Right renal cortex interstitium (tissue), 3 donors: ENCODE measurements around the gene PLXND1. TPM values are rescaled to one million over a fixed set of nuclear protein-coding genes. Genes with fewer than 3 reads are reported as not detected.
"Not testable (repeated sequence)": the region's sequence is repeated elsewhere in the genome, so short reads cannot be mapped to it uniquely, and the experiment has no call there.

Source experiments
- DNase-seq, 3 donors: peaks; one replicate each; pipeline ENCODE4 v3.0.0-alpha.2; 2013; ENCODE audit warnings: low read depth in 3 of 3, low spot score in 2 of 3
- polyA plus RNA-seq, 3 donors: library from polyadenylated mRNA; unstranded; fragments of 120-200 nt; gene quantifications; one replicate each; pipeline ENCODE4 v1.2.1, GENCODE V29; 2013; ENCODE audit not compliant: insufficient read length in 3 of 3

PLXND1 gene
- polyA plus RNA-seq, 3 donors = 105 to 132 (median 117) TPM

DNA sequence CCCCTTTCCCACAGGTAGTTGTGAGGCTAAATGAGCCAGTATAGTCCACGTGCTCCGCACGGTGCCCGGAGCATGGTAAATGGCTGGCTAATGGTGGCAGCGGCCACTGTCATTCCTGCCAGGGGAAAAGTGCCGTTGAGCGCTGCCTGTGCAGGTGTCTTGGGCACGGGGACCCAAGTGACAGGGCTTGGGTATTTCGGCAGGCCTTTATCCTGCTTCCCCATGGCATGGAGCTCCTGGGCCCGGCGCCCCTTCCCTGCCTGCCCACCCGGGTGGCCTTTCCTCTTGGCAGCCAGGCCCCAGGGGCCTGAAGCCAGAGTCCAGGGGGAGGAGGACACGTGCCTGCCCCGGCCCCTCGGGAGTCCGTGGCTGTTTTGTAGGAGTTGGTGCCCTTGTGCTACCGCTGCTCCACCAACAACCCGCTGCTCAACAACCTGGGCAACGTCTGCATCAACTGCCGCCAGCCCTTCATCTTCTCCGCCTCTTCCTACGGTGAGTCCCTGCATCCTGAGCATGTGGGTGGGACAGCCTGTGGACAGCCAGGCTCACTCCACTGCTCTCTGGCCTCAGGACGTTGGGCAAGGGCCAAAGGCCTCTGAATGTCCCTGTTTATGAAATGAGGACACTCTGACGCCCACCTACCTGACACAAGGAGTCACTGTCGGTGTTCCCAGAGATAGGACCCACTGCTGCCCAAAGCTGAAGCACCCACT, 91.2 kb downstream of the PLXND1 start:
- not testable (repeated sequence) for DNase-seq

DNA sequence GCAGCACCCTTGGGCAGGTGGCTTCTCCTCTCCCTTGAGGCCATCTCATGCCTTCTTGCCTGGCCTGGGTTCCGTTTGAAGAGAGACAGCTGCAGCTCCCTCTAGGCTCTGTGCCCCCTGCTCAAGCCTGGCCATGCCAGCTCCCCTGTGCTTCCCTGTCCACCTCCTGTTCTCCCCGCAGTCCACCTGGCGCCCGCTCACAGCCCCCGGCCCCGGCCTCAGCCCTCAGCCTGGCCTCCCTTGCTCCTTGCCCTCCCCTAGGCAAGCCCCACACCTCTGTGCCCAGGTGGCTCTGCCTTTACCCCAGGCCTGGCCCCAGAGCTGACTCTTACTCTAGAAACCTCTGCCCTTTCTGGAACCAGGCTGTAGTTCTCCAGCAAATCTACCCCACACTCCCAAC, 91.9 kb downstream of the PLXND1 start:
- DNase-seq = no peak

- DNase-seq = no peak
Observed at GRCh38 chr3:129514110-129514509, 92.4 kb downstream of the PLXND1 start.

DNA sequence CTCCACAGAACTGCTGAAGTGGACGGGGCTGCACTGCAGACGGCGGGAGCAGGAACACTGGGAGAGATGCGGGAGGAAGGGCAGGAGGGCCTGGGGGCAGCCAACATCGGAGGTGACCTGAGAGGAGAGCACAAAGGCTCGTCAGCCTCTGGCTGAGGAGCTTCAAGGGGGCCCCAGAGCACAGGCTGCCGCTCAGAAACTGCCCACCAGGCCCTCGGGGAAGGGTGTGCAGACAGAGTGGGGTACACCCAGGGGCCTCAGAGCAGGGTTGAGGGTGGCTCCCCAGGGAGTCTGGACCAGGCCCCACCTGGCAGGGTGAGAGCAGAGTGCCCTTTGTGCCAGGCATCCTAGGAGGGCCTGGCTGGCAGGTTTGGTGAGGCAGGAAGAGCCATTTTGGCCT, 92.8 kb downstream of the PLXND1 start:
- no peak for DNase-seq

DNA sequence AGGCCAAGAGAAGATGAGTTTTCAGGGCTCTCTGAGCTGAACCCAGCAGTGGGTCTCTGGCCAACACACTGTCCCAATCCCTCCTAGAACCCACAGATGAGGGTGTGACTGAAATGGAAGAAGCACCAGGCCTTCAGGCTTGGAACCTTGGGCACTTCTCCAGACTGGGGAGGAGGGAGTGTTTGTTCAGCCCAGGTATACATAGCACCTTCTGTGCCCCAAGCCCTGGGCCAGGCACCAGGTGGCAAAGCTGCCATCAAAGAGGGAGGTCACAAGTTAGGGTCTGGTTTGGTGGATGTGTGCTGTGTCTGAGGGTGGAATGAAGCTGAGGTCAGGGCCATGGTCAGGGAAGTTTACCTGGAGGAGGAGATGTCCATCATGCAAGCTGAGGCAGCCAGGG, 93.9 kb downstream of the PLXND1 start:
- no peak for DNase-seq

DNA sequence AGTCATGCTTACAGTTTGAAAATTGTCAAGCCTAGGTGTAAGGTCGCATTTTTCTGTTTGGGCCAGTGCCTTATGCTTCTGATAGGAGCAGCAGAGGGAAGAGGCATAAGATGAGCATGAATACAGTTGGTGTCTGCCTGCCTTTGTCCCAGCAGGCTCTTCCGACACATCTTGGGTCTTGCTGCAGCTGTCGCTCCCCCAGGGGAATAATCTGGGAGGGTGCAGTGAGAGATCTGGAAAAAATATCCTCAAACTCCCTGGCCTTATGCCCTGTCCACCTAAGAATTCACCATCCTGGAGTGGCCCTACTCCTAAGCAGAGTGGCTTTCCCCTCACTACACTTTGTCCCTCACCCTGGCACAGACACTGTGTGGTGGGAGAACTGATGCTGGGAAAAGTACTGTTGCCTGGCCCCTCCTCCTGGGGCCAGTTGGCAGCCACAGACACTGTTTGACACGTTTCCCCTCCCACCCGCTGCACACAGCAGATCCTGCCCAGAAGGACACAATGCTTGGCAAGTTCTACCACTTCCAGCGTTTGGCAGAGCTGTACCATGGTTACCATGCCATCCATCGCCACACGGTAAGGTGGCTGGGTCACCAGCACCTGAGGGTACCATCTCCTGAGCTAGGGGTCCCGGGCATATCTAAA, 99.2 kb downstream of the PLXND1 start:
- no peak for DNase-seq

- no peak for DNase-seq
Observed at GRCh38 chr3:129506231-129506742, 100.2 kb downstream of the PLXND1 start.

DNA sequence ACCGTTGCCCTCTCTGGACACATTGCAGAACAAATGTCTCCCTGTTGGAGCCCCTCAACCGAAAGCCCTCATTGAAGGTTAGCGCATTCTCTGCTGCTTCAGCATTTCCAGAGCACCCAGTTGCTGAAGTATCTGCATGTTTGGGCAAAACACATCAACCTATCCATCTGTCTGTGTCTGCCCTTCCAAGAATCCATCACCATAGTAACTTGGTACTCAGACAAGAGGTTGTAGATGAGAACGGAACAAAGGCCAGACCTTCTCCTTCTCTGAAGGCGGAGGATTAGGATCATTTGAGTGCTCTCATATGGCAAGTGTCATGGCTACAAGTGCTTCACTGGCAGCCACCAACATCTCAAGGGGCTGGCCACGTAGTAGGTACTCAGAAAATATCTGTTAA, 101.1 kb downstream of the PLXND1 start:
- no peak for DNase-seq

Other genes starting within 250 kb of the PLXND1 start
- gene EFCAB12, start 178.0 kb downstream of the PLXND1 start, polyA plus RNA-seq = 1 to 10 TPM; 3.2 to 3.6 (median 3.5) TPM
- 10 to 100 TPM; 44.5 to 51.8 (median 51.1) TPM for gene MBD4, start 166.7 kb downstream of the PLXND1 start, polyA plus RNA-seq
- gene IFT122, start 166.5 kb downstream of the PLXND1 start, polyA plus RNA-seq = 10 to 100 TPM; 39.1 to 61.1 (median 46.7) TPM
- gene RHO, start 78.0 kb downstream of the PLXND1 start, polyA plus RNA-seq = under 1 TPM in 2 of 3 donors, not detected in 1; 0.06 to 0.07 TPM
- gene H1-8, start 63.5 kb downstream of the PLXND1 start, polyA plus RNA-seq = not detected